Bone marrow (tissue), 2 donors: ENCODE measurements around the gene PRKRA.
A peak's percentile ranks its signal among the peaks of the same experiment; 100 is the strongest.
"Not testable (repeated sequence)": the region's sequence is repeated elsewhere in the genome, so short reads cannot be mapped to it uniquely, and the experiment has no call there.

Experiments used
- DNase-seq, 2 donors: peaks; one replicate each; lab custom pipeline; 2025; lab: John Stamatoyannopoulos, UW

PRKRA gene

DNA sequence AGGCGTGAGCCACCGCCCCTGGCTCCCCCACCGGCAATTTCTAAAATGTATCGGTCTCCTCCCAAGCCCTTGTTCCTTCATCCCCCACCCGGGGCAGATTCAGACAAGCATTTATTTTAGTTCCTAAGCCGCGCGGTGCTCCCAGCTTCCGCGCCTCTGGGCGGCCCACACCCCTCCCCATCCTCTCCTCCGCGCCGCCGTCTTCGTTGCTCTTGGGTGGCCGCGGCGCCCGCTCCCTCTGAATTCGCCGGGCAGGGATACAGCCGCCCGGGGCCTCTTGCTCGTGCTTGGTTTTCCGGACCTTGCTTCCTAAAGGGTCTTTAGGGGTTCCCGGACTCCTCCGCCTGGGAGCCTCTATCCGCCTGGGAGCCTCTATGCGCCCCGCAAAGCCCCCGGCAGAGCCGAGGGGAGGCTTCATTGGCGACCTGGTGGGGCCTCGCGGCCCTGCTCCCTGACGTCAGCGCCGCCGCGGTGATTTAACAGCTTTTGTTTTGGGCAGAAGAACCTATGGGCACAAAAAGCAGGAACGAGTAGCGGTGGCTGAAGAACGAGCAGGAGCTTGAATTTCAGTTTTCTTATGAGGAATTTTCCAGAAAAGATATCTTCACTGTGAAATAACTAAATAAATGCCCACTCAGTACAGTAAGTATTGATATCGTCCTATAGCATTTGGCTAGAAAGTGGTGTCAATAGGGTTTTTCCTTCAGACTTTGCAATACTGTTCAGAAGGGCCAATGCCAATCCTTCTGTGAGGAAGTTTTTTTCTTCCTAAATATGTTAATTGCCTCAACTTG, 37.3 kb downstream of the PRKRA start:
- DNase-seq: peak; percentile 70 to 75

DNA sequence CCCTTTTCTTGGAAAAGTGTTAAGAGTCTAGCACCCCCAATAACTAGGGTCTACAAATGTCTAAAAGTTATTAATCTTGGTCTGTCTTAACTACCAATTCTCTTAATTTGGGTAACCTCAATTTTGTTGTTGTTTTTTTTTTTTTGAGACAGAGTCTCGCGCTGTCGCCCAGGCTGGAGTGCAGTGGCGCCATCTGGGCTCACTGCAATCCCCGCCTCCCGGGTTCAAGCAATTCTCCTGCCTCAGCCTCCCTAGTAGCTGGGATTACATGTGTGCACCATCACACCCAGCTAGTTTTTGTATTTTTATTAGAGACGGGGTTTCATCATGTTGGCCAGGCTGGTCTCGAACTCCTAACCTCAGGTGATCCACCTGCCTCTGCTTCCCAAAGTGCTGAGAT, 38.5 kb downstream of the PRKRA start:
- not testable (repeated sequence) for DNase-seq

DNA sequence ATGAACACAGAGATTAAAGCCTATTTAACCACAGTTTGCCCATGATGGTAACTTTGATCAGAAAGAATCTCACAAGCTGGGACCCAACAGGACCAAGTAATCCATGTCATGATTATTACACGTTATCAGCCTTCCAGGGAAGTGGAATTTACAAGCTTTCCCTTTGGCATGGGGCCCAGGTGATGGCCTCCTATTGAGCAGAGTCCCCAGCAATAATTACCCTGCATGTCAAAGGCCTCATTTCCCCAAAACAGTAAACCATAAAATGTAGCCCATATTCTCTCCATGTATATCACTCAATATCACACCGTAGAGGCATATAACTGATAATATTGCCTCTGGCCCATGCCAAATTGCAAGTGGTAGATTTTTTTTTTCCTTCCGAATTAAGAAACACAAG, 38.9 kb downstream of the PRKRA start:
- DNase-seq: no peak

DNA sequence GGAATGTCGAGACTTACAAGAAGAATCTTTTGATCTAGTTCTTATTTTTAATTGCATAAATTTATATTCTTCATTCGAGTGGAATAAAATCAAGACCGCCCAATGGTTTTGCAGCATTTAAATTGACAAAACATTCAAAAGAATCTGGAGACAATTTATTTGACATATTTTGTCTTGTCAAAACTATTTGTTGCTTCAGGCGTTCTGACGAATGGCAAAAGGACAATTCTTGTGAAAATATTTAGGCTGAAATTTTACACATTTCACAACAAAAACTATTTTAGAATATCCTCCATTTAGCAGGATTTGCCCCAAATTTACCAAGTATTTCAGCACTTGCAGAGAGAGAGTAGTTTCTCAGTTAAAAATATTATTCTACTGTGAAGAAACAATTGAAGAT, 41.7 kb downstream of the PRKRA start:
- no peak for DNase-seq

DNA sequence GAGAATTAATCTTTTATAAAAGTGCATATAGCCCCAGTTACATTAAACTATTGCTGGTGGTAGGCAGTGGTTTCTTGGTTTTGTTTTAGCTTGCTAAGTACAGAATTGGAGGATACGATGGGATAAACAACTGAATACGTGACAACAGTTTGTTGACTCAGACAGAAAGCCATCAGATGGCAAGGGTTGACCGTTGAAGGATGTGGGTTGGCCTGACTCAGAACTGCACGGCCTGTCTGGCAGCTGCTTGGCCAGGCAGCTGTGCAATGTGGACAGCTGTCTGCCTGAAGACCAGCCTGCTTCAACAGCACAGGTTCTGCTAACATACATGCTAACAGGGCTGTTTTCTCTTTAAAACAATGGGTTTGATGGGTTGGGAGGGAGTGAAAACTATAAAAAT, 46.6 kb downstream of the PRKRA start:
- DNase-seq: peak in 1 of 2 donors; percentile 81

DNA sequence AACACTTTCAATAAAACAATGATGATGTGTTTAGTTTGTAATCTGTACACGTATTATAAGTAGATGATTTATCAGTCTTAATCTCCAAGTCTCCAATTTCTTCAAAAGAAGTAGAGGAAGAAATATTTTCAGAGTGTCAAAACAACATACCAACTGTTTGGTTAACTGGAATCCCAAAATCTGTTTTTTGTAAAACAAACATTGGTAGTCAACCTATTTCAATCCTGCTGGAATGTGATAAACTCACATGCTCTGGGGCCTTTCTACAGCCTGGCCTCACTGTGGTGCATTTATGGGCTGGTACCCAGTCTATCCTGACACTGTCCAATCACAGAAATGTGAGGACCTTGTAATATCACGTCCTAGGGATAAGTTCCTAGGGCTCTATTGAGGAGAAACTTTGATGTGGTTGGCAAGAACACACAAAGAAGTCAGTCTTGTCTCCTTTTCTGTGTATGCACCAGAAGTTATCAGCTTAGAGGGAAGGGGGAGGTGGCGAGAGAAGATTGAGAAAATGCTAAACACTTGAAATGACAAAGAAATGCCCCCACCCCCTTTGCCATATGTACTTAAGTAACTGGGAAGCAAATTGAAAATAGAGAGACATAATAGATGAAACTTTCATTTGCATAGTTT, 47.2 kb downstream of the PRKRA start:
- no peak for DNase-seq

DNA sequence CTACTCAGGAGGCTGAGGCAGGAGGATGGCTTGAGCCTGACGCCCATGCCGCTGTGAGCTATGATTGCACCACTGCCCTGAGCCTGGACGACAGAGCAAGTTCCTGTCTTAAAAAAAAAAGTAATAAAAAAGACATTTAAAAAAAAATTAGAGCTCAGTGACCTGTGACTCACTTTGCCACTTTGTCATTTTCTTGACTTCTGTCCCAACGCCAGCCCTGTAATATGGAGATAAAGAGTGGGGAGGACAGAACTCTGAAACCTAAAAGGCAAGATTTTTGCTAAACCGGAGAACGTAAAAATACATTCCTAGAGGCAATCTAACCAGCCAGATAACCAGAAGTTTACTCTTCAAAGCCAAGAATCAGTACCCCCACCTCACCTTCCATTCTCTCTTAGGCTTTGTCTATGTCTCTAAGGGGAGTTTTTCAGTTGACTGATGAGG, 49.0 kb downstream of the PRKRA start:
- no peak for DNase-seq

DNA sequence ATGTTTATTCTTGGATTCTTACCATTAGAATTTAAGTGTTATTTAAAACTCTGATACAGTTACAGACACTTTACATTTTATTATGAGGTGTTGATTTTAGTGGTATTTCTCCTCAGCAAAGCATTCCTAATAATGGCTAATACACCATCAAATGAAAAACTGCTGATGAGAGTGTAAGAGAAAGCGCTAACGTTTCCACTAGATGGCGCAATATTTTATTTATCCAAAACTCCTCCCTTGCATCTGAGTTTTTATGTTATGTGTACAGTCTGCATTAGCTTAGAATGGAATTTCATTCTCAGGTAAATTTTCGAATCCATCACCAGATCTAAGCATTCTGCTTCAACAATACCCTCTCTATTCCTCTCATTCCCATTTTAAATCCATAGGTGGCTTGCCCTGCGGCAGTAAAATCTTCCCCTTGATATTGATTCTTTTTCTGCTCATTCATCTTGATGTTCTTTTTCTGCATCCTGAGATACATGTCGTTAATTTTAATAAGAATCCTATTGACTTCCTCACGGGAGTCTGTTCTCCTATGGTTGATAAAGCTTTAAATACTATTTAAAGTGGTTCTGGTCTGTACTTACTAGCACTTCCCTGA, 53.9 kb downstream of the PRKRA start:
- DNase-seq: peak in 1 of 2 donors; percentile 49

DNA sequence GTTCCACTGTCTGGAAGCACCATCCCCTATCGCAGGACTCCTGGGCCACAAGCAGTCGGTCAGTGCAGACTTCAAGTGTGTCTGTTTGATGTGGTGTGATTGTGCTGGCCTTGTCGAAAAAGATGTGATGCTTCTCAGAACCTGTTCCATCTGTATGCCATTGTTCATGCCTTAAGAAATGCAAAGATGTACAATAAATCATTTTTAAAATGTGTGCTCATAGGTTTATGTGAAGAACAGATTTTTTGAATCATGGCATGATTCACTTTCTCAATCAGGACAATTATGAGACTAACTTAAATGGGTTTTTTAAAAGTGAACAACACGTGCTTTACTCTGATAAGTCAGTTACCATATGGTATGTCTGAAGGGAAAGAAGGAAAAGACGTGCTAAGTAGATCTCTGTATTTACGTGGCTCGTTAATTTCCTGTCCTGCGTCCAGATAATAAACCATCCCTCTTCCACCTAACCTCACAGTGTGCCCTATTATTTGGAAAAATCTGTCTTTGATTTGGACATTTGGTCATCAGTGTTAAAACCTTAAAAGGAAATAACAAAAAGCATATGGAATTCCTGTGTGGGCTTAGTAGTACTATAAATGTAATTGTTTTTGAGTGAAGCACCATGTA, 54.9 kb downstream of the PRKRA start:
- no peak for DNase-seq

DNA sequence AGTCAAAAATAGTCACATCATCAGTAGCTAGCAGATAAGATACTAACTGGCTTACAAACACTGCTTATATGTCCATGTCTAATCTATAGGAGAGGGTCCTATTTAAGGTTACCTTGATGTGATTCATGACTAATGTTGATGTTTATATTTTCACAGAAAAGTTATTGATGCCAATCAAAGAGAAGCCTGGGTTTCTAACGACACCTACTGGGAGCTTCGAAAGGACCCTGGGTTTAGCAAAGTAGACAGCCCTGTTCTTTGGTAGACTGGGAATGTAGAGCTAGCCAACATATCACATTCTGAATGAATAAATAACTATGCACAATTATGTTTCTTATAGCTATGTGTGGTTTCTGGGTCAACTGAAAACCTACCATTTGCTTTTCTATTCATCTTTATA, 55.7 kb downstream of the PRKRA start:
- no peak for DNase-seq

DNA sequence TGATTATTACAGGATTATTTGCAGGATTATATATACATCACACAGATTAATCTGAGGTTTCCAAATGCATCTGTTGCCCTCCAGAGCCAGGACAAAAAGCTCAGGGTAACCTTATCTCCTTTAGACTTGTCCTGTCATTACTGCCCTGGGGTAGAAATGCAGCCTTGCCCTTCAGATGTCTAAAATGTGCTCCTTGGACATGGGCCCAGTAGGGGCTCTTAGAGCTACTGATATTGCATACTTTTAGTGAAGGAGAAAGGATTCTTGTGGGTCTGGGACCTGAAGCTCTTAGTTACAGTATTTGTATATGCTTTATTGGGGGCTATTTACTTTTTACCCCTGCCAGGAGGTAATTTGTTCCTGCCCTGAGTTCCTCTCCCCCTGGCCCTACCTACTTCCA, 56.1 kb downstream of the PRKRA start:
- no peak for DNase-seq

DNA sequence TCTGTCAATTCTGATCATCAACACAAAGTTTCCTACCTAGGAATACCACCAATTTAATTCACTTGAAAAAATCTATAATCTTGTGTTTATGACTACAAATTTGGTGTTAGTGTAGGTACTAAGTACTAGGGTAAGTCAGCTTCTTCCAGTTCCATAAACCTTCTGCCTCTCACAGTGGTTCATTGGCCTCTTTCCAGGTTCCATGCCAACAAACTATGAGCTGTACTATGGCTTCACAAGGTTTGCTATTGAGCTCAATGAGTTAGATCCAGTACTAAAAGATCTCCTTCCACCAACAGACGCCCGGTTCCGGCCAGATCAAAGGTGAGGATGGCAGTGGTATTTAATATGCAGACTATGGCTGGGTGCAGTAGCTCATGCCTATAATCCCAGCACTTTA, 58.8 kb downstream of the PRKRA start:
- no peak for DNase-seq

DNA sequence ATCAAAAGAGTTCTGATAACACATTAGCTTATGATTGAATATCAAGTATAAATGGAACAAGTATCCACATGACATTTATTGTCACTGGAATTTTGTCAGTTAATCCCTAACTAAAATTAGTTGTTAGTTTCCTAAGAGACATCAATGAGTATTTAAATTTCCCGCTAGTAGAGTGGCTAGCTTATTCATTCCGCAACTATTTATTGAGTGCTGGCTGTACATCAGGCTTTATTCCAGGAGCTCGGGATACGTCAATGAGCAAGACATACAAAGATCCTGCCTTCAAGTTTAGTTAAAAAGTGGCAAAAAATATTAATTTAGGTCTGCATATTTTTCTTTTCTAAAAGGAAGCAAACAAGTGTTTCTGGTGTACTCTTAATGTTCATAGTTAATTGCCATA, 59.3 kb downstream of the PRKRA start:
- no peak for DNase-seq

DNA sequence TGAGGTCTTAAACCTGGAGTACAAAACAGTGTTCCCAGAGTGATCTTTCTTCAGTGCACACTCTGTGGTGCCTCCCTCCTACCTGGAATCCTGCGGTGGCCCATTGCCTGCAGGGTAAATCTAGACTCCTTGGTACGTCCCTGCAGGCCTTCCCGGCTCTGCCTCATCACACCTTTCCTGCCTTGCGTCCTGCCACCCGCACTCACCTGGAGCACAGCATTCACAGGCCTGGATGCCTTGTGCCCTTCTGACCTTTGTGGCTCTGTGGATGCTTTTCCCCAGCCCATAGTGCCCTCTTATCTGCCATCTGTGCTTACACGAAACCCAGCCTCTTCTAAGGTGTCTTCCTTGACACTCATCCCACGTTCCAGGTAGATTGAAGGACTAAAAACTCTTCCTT, 62.7 kb downstream of the PRKRA start:
- no peak for DNase-seq

DNA sequence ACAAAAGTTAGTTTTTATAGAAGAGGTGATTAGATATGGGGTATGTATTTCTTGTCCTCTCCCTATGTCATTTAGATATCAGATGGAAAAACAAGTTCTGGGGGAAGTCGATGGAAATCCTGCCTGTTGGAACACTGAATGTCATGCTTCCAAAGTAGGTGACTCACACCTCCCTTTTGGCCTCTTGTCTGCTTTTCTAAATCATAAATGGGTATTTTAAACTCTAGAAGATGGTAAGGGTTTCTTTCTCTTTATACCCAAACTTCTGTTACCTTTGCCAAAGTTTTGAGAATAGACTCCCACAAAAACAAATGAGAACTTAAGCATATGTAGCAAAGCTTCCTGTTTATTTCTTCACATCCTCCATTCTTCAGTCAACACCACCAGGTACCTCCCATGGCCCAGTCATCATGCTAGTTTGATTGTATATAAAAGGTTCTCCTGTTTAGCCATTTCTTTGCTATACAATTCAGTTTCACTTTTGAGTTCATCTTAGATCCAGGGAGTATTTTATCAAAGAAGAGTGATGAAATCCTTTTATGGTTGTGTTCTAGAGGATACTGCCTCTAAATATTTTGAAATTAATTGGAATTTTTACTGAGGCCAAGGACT, 63.9 kb downstream of the PRKRA start:
- DNase-seq: no peak

DNA sequence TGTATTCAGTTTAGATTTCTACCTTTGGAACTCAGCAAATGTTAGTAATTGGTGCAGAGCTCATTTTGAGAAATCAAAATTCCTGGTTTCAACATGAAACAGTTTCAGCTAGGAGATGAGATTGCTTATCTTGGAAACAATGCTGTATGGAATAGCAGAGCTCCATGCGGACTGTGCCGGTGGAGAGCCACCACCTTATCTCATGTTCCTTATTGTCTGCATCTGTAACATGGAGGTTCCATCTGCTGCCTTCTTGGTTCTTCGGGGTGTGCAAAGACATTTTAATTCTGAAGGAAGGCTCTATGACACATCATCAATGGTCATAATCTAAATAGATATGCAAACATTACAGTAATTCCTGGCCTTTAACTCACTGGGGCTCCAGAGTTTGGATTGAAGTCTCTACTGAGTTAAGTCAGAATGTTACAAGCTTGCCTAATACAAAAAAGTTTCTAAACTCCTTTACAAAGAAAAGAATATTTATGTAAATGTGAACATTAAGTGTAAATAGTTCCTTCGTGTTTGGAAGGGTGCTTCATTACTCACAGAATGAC, 65.3 kb downstream of the PRKRA start:
- DNase-seq: no peak

DNA sequence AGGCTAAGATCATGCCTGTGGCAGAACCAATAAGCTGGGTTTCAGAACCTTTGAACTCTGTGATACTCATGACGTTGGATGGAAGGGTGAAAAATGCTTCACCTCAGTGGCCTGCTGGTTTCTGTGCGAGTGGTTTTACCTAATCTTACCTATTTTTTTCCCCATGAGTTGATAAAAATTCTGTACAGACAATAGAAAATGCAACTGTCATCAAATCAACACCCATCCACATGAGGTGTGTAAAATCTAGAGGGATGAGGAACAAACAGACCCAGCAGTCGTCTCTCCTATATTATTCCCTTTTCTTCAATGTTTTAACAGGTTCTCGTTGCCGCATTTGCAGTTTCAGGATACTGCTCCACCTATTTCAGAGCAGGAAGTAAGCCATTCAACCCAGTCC, 67.3 kb downstream of the PRKRA start:
- no peak for DNase-seq
